GM23248 (cell line): ENCODE measurements around the gene POLN.

Experiments
- EZH2 ChIP-seq: fragments of 200-600 bp; sonication (generic); IDR thresholded peaks from 2 replicates; pipeline ENCODE4 v1.6.1; 2018; ENCODE audit warnings: antibody characterized with exemption, mild to moderate bottlenecking; ENCODE audit not compliant: insufficient read depth, poor library complexity, severe bottlenecking
- EZH2phosphoT487 ChIP-seq: fragments of 200-600 bp; sonication (generic); IDR thresholded peaks from 2 replicates; pipeline ENCODE4 v1.6.1; 2018; ENCODE audit warnings: antibody characterized with exemption, moderate library complexity, mild to moderate bottlenecking, low read depth; ENCODE audit not compliant: insufficient read depth

GRCh38 chr4:2081540-2081939 lies 160.4 kb downstream of the POLN start:
- no peak for TF ChIP-seq EZH2
- no peak for TF ChIP-seq EZH2phosphoT487
